AG08396 (cell line): ENCODE measurements around the gene PDCD6IP.
"Not testable (repeated sequence)": the region's sequence is repeated elsewhere in the genome, so short reads cannot be mapped to it uniquely, and the experiment has no call there.

ENCODE experiments used
- DNase-seq: peaks from one replicate; pipeline ENCODE4 v3.0.0; 2012; ENCODE audit warnings: low spot score, mixed read lengths

The PDCD6IP gene

DNA sequence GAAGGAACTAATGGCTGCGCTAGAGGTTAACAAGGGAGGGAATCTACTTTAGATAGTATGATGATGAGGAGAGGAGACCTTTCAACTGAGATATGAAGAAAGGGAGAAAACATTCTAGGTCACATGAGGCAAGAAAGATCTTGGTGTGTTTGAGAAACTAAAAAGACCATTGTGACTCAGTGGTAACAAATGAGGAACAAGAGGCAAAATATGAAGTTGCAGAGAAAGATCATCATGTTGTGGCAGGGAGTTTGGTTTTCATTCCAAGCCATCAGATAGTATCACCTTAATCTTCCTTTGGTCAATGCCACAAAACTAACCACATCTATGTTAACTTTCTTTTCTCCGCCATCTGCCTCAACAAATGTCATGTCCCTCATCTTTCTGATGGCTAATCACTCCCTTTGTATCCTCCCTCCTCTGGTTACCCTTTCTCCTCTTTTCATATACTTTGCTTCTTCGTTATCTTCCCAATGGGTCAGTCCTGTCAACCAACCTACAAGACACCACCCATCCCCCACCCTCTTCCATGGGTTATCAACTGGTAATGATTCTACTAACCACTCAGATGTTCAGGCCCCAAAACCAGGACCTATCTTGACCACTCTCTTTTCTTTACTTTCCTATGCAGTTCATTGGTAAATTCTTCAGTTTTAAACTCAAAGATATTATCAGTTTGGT, 2.4 kb upstream of the PDCD6IP start:
- DNase-seq, result no peak

DNA sequence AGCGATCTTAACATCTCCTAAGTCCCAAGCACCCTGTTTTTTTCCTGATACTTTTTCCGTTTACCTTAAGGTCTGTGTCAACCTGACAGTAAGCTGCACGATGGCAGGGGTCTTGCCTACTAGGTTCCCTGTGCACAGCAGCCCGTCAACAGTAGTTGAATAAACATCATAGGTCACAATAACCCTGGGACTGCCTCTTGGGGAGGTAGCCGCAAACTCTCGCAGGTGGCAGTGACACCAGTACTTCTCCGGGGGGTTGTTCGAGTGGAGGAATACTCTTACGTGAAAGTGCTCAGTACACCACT, 365 bp upstream of the PDCD6IP start:
- no peak for DNase-seq

DNA sequence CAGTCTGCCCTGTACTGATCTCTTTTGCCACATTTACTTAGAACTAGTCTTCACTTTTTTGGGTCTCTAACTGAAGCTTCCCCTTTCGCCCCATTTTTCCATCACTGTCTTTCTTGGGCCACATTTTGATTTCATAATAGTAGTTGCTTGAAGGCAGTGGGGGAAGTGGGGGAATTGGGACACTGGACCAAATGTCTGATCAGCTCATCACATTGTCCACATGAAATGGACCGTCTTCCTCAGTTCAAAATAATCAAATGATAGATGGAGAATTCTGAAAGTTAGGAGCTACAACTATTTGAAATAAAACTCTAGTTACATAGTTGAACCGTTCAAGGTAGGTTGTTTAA, 747 bp downstream of the PDCD6IP start:
- no peak for DNase-seq

DNA sequence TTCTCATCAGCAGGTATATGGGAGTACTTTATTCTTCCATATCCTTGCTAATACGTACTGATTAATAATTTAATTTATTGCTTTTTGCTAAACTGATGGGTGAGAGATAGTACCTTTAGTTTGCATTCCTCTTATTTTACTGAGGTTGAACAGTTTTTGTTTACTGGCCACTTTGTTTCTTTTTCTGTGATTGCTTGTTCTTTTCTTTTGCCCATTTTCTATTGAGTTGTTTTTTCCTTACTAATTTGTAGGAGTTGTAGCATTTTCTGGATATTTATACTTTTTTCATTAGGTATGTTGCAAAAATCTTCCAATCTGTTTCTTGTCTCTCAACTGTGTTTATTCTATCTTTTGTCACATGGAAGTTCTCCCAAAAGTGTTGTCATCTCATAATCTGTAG, 4.8 kb downstream of the PDCD6IP start:
- no peak for DNase-seq

DNA sequence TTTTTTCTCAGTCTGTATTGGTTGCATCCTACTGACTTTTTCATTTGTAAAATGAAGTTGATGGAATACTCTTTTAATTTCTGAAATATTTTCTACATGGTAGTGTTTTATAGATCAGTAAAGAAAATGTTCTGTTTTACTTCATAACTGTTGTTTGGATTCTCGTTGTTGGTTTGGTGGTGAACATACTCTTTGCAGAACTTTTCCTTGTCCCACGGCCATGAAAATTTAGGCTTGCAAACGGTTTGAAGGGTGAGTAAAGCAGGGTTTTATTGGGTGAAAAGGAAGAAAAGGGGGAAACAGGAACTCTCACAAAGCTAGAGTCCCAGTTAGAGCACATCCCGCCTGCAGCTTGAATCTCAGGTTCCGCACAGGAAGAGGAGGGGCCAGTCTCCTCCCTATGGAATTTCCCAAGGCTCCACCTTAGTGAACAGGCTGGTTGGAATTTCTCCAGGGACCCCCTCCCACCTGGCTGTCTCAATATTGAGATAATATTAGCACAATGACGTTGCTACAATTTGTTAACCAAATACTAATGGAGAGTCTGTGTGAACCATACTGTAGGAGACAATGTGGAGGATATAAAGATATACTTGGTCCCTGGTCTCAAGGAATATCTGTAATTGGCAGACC, 5.6 kb downstream of the PDCD6IP start:
- DNase-seq, result no peak

DNA sequence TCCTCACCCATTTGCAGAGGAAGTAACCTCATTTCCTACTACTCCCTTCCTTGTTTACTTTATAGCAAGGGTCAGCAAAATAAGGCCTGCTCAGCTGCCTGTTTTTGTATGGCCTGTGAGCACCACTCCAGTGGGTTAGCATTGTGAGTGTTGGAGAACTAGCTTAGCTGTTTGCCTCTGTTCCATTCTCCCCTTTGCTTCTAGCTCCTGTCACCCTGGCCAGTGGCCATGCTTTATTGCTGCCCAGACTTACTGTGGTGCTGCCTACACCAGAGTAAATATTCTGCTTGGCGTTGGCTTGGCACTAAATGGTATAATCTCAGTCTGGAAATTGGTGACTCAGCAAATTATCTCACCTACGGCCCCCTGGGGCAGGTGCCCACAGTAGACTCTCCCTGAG, 8.8 kb downstream of the PDCD6IP start:
- DNase-seq, result no peak

DNA sequence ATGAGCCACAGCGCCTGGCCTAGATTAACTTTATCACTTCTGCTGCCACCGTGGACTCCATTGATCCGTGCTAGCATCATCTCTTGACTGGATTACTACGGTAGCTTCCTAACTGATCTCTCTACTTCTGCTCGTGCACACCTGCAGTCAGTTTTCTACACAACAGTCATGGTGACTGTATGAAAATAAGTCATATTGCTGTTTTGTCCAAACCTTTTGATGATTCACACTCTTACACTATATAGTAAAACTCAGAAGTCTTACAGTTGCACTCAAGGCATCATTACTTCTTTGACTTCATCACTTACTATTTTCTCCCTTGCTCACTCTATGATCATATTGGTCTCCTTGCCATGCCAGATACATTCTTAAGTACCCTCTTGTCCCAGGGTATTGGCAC, 10.1 kb downstream of the PDCD6IP start:
- DNase-seq, result no peak

DNA sequence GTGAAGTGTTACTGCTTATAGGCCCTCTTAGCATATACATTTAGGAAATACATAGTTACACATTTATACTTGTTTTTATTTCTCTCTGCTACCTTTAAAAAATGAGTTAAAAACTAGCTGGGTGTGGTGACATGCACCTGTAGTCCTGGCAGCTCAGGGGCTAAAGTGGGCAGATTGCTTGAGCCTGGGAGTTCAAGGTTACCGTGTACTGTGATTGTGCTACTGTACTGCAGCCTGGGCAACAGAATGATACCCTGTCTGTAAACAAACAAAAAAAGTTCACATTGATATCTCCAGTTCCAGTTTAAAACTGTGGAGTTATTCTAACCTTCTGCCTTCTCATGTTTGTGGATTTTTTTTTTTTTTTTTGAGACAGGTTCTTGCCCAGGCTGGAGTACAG, 12.1 kb downstream of the PDCD6IP start:
- no peak for DNase-seq

DNA sequence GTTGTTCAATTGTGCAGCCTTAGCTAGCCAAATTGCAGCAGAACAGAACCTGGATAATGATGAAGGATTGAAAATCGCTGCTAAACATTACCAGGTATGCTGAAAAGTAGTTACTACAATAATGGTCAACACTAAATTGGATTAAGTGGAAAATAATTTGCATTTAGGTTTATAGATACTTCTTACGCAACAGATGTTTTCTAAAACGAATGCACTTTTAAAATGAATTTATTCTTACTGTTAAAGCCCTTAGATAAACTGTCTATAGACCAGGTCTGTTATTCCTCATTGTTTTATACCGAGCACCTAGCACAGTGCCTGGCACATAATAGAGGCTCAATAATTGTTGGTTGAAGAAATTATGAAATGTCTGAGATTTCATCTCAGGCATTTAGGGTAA, 23.6 kb downstream of the PDCD6IP start:
- no peak for DNase-seq

DNA sequence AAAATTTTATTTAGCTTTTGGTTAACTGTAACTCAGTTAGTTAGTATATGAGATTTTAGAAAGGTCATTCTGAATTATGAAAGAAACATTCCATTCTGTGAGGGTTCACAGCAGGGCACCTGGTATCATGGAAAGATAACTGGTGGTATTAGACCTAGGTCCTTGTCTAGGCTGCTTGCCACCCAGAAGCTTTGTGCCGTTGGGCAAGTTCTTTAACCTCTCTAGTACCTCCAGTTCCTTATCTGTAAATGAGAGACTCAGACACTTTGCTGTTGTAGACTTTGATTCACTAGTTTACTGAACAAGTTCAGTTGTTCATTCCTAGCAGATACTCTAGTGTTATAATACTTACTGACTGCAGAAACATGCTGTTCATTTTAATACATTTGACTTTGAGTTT, 25.4 kb downstream of the PDCD6IP start:
- DNase-seq, result no peak

DNA sequence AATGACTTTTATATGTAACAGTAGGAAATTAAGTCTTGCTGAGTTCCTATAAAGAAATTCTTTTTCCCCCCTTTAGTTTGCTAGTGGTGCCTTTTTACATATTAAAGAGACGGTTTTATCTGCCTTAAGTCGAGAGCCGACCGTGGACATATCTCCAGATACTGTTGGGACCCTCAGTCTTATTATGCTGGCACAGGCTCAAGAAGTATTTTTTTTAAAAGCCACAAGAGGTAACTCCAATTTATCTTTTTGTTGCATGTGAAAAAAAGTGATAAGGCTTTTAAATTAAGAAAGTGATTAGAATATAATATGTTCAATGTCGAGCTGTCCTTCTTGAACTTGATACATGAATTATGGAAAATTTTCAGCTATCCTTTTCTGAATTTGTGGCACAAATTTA, 26.7 kb downstream of the PDCD6IP start:
- DNase-seq, result no peak

DNA sequence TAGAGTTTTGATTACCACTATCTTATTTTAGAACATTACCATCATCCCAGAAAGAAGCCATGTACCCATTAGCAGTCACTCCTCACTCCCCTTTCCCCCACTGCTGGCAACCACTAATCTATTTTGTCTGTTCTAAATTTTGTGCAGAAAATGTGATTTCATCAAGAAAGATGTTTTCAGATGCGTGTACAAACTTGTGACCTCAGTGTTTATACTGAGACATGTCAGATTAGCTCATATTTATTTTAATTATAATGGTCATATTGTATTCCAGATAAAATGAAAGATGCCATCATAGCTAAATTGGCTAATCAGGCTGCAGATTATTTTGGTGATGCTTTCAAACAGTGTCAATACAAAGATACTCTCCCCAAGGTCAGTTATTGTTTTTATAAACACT, 27.8 kb downstream of the PDCD6IP start:
- DNase-seq, result no peak

DNA sequence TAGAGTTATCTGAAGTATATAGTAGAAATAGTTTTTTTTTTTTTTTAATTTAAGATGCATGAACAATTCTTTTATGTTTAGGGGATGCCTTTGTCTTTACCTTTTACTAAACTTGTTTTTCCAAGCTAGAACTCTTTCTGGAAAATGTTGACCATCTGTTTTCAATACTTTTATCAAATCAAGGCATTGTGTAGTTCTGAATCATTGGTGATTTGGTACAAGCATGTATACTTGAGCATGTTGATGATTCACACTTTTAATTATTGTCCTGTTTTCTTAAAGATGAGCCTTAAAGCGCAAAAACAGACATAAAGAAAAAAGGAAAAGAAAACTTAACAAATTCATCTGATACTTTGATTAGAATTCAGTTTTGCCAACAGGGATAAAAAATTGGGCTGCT, 28.3 kb downstream of the PDCD6IP start:
- no peak for DNase-seq

DNA sequence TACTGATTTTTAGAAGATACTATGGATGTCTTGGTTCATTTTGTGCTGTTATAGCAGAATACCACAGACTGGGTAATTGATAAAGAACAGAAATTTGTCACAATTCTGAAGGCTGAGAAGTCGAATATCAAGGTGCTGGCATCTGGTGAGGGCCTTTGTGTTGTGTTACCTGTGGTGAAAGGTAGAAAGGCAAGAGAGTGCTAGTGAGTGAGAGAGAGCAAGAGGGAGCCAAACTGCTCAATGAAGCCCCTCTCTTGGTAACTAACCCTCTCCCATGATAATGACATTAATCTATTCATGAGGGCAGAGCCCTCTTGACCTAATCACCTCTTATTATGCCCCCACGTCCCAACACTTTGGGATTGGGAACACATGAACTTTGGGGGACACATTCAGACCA, 31.3 kb downstream of the PDCD6IP start:
- no peak for DNase-seq

DNA sequence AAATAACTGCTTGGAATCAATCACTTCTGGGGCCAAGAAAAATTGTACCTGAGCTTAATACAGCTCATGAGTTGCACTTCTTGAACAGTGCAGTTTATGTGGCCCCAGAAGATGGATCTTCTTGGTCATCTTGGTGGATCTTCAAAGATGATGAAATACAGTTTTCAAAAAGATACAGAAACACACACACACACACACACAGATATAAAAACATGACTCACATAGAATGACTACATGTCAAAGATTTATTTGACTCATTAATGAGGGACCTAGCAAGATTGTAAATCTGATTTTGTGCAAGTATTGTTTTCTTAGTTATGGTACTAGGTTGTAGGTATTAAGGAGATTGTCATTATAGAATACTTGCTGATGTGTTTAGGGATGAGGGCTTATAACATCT, 32.6 kb downstream of the PDCD6IP start:
- DNase-seq, result no peak

DNA sequence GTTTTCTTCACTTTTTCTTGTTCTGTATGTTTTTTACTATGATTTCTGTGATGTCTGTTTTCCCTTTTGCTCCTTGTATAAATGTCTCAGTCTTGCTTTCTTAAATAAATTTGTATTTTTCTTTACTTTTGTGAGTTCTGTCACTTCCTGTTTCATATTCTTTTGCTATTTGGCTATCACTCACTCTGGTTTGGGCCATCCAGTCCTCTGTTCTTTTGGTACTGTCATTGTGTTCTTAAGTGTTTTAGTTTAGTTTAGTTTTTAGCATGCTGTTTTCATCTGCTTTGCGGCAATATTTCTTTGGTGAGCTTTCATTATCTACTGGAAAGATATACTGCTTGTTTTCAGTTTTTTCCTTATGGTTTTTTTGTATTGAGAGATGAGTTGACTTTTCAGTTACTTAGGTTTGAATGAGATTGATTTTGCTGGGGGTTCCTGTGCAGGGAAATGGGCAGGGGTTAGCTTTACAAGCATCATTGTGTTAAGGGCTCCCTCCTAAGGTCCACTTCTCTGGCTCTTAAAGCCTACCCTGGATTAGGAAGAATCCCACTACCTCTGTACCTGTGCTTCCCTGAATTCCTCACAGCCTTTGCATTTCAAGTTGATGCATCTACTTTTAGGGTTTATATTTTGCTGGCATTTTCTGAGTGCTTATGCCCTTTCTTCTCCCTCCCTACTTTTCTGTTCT, 35.1 kb downstream of the PDCD6IP start:
- DNase-seq, result no peak

DNA sequence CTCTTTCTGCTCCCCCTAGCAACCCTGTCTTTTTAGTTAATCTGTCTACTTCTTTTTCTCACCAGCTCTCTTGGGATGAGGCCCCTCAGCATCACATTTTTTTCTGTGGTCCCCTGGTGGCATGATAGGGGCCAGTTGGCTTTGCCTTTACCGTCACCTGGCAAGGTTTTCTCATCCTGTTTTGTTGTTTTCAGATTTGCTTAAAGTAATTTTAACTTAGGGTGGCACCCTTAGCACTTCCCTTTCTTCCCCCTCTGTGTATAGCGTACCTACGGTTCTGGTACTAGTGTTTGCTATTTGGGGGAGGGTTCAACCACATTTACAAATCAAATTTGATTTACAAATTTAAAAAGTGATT, 35.6 kb downstream of the PDCD6IP start:
- DNase-seq, result no peak

DNA sequence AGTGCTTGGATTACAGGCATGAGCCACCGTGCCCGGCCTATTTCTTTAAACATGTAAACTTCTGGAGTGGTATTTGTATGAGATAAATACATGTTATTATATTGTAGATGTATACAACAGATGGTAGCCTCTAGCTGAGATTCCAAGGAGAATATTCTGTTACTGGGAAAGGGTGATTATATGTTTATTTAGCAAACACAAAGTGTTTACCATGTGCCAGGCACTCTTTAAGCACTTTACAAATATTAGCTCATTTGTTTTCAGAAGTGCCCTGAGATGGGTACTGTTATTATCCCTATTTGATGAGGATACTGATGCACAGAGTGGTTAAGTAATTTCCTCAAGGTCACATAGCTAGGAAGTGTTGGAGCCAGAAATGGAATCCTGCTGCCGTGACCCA, 38.8 kb downstream of the PDCD6IP start:
- not testable (repeated sequence) for DNase-seq

DNA sequence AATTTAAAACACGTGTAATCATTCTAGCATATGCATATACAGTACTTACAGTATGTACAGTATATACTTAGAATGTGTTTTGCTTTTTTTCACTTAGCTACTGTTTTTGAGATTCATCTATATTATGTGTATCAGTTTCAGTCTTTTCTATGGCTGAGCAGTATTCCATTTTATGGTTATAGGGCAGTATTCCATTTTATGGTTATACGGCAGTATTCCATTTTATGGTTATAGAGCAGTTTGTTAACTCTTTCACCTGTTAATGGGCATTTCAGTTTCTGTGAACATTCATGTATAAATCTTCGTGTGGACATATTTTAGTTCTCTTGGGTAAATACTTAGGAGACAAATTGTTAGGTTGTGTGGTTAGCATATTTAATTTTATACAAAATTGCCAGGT, 40.9 kb downstream of the PDCD6IP start:
- DNase-seq, result no peak

DNA sequence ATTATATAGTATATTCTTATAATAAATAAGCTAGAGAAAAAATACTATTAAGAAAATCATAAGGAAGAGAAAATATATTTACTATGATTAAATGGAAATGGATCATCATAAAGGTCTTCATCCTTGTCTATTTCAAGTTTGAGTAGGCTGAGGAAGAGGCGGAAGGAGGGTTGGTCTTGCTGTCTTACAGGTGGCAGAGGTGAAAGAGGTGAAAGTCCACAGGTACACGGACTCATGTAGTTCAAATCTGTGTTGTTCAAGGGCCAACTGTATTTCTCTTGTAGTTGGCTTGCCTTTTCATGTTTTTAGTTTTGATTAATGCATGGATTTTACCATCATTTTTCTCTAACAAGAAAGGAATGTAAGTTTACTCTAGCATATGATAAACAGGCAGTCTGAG, 41.7 kb downstream of the PDCD6IP start:
- no peak for DNase-seq

DNA sequence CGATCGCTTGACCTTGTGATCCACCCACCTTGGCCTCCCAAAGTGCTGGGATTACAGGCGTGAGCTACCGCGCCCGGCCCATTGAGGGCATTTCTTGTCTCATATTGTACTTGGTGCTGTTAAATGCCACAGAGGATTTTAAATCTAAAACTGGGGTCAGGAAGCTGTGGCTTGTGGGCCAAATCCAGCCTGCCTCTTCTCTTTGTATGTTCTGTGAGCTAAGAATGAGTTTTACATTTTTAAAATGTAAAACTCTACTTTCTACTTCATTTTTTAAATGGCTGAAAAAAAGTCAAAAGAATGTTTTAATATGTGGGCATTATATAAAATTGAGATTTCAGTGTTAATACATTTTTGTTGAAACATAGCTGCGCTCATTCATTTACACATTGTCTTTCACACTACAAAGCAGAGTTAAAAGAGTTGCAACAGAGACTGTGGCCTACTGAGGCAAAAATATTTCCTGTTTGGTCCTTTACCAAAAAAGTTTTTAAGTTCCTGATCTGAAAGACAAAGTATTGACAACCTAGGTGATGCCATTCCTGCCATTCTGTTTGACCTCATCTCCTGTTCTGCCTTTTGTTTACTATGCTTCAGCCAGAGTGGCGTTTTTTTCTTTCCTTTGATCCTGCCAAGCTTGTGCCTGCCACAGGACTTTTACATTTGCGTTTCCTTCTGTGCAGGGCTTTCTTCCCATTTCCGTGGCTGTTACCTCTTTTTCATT, 50.4 kb downstream of the PDCD6IP start:
- no peak for DNase-seq

DNA sequence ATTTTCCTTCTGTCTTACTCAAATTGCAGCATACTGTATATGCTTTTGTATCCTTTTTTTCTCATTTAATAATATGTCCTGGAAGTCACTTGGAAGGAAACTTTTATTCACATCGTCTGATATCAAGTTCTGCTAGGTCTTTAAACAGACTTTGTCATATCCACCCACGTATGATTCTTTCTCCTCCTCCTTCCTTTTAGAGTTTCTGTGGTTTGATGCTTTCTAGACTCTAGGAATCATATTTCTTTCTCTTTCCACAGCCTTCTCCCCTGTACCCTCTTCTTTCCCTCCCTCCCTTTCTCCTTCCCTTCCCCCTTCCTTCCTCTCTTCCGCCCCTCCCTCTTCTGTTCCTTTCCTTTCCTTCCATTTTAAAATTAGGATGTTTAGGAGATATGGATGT, 52.2 kb downstream of the PDCD6IP start:
- not testable (repeated sequence) for DNase-seq

DNA sequence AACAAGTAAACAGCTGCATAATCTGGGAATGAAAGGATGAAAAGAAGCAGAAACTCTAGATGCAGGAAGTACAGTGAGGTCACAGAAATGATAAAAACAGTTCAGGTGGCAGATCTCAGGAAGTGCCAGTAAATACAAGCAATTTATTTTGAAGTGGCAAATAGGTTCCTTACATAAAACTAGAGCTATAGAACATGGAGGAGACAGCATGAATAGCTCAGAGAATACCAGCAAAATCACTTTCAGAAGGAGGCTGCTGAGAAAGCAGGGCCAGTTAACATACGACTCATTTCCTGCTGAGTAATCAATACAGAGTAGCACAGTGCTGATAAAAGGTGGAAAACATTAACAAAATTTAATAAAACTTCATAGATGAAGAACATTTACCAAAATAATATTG, 57.0 kb downstream of the PDCD6IP start:
- DNase-seq, result not testable (repeated sequence)
